HG03457 (cell line): ENCODE results near the gene SPATA31C1.
"Not testable (repeated sequence)": the region's sequence is repeated elsewhere in the genome, so short reads cannot be mapped to it uniquely, and the experiment has no call there.

Experiments used
- ATAC-seq: cut with Tn5 transposase; IDR thresholded peaks from one replicate; pipeline ENCODE4 v1.9.1; 2021; ENCODE audit warnings: moderate number of reproducible peaks; ENCODE audit not compliant: unreplicated experiment

The SPATA31C1 gene

DNA sequence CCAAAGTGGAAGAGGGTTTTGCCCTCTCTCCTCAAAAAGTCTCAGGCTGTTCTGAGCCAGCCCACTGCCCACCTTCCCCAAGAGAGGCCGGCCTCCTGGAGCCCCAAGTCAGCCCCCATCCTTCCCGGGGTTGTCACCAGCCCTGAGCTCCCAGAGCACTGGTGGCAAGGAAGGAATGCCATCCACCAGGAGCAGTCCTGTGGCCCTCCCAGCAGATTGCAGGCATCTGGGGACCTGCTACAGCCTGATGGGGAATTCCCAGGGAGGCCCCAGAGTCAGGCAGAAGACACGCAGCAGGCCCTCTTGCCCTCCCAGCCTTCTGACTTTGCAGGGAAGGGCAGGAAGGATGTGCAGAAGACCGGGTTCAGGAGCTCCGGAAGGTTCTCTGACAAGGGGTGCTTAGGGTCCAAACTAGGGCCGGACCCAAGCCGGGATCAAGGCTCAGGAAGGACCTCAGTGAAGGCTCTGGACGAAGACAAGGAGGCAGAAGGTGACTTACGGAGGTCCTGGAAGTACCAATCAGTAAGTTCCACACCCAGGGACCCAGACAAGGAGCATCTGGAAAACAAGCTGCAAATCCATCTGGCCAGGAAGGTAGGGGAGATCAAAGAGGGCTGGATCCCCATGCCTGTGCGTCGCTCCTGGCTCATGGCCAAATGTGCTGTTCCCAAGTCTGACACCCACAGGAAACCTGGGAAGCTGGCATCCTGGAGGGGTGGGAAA is 31.4 kb upstream of the SPATA31C1 start:
- no peak for ATAC-seq

DNA sequence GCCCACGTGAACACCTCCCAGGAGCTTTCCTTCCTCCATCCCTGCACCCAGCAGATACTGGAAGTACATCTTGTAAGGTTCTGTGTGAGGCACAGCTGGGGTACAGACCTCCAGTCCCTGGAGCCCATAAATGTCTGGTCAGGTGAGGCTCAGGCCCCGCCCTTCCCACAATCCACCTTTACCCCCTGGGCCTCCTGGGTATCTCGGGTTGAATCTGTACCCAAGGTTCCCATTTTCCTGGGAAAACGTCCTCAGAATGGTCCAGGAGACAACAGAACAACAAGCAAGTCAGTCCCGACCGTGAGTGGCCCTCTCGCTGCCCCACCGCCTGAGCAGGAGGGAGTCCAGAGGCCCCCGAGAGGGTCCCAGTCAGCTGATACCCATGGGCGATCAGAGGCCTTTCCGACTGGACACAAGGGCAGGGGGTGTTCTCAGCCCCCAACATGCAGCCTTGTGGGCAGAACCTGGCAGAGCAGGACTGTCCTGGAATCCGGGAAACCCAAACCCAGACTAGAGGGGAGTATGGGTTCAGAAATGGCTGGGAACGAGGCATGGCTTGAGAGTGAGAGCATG is 30.7 kb upstream of the SPATA31C1 start:
- no peak for ATAC-seq

DNA sequence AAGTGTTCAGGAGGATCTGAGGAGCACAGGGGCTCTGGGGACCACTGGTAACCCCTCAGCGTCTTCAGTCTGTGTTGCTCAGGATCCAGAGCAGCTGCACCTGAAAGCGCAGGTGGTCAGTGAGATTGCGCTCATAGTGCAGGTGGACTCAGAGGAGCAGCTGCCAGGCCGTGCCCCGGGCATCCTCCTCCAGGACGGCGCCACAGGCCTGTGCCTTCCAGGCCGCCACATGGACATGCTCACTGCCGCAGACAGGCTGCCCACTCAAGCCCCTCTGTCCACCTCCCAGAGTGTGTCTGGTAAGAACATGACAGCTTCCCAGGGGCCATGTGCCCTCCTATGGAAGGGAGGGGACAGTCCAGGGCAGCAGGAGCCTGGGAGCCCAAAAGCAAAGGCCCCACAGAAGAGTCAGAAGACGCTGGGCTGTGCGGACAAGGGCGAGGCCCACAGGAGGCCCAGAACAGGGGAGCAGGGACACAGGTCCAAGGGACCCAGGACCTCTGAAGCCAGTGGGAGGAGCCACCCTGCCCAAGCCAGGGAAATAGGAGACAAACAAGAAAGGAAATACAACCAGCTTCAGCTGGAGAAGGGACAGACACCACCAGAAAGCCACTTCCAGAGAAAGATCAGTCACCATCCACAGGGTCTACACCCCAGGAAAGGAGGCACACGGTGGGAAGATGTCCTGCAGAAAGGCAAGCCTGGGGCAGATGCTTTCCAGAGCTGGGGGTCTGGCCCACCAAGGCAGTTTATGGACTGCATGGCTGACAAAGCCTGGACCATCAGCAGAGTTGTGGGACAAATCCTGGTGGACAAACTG is 29.9 kb upstream of the SPATA31C1 start:
- ATAC-seq, result no peak

DNA sequence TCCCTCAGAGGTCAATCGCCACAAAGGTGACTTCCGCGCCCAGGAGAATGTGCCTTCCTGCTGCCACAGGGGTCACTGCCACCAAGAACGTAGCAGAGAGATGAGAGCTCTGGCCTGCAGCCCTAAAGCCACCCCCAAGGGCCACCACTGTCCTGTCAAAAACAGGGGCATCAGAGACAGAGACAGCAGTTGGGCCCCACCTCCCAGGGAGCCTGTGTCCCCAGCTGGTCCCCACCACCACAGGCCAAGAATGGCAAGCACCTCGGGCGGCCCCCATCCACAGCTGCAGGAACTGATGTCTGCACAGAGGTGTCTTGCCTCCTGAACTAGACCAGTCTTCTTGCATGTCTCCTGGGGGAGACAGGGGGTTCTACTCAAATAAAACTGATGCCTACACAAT is 29.3 kb upstream of the SPATA31C1 start:
- ATAC-seq, result no peak

DNA sequence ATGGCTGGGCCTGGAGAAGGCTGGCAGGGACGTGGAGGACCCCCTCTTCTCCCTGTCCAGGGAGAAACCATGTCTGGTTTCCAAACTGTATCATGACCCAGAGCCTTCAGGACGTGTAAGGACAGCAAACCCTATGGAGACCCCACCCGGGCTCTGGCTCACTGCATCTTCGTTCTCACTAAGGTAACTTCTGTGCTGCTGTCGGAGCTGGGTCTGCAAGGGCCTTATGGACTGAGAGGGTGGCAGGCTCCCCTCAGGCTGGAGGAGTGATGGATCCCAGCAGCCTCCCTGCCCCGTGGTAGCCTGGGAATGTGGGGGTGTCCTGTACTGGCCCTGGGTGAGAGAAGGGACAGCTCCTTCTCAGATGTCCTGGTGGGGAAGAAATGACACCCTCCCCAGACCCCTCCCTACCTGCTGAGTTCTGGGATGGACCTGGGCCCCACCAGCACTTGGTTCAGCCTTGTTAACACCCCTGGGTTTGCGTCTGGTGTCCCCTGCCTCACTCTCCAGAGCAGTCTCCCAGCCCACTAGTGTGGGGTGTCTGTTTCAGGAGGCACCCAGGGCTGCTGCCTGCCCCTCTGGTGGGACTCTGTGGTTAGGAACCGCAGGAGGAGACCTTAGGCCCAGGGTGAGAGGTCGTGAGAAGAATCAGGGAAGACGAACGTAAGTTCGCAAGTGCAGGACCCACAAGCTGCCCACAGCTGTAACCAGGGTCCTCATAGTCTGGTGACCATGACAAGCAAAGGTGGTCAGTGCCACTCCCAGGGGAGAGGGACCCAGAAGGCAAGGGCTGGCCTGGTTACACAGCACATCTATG is 28.5 kb upstream of the SPATA31C1 start:
- no peak for ATAC-seq

DNA sequence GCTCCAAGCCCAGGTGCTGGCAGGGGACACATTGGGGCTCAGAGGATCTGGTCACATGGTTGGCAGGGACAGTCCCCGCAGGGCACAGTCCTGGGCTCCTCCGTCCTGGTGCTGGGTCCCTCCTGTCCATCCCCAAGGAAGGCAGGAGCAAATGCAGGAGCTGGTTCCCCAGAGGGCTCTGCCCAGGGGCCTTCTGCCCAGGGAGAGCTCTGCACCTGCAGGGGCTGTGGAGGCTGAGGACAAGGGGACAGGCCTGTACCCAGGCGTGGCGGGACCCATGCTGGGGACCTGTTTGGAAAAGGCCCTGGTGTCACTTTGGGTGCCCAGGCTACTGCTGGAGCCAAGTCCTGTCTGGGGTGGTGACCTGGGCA is 27.9 kb upstream of the SPATA31C1 start:
- no peak for ATAC-seq

DNA sequence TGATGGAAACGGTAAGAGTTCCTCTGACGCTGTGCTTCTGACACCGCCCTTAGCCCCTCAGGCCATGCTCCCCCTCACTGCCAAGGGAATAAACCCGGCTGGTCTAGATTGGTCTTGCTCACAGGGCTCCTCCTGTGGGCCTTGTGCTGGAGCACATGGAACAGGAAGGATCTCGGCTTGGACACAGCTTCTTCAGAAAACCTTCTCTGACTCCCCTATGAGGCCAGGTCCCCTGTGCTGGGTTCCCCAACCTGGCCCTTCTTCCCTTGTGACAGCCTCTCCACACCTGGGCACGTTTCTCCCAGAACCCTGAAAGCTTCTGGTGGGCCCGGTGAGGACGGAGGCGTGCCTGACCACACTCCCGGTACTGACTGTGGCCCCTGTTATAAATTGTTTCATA is 26.9 kb upstream of the SPATA31C1 start:
- ATAC-seq, result no peak

DNA sequence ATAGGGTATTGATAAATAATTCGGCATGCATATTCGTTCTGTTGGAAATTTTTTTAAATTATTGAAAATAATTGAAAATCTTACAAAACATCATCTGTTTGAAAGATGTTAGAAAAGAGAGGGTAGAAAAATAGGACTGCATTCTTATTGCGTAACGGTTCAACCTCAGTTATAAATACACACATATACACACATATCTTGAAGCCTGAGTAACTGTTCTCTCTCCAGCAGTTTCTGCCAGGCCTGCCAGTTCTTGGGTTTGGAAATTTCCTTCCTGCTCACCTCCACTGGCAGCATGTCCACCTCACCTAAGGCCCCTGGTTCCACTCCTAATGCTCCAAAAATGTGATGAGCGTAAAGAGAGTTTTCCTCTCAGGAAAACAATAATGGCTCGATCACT is 26.0 kb upstream of the SPATA31C1 start:
- ATAC-seq, result no peak

DNA sequence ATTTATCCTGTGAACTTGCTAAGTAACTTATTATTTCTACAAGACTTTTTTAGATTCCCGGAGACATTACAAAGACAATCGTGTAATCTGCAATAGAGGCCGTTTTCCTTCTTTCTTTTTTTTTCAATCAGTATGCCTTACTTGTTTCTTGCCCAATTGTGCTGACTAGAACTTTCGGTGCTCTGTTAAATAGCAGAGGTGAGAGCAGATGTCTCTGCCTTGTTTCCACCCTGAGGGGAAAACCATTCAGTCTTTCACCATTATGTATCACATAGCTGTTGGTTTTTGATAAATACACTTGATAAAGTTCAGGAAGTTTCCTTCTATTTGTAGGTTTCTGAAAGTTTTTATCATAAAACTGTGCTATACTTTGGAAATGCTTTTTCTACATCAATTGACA is 24.8 kb upstream of the SPATA31C1 start:
- ATAC-seq, result no peak

DNA sequence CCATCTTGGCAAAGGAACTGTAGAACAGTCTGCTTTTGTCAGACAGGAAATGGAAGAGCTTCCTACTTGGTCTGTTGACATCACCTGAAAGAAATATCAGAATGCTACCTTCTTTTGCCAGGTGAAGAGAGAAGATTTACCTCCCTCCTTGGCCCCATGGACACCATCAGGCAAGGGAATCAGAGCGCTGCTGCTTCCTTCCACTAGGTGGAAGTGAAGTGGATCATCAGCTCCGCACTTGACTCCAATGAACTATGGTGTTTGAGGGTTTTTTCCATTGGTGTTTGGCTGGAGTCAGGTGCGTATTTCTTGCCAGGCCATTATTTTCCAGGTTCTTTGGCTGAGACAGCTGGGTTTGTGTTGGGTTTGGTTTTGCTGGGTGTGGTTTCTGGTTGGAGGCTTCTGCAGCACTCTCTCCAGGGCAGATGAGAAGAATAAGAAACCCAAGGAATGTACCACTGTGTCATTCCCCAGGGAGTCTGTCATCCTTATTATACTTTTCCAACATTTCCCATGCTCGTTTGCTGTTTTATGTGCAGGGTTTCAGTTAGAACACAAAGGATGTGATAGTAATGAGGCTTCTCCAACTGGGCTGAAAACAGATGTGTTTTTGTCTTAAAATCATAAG is 22.6 kb upstream of the SPATA31C1 start:
- ATAC-seq, result no peak

DNA sequence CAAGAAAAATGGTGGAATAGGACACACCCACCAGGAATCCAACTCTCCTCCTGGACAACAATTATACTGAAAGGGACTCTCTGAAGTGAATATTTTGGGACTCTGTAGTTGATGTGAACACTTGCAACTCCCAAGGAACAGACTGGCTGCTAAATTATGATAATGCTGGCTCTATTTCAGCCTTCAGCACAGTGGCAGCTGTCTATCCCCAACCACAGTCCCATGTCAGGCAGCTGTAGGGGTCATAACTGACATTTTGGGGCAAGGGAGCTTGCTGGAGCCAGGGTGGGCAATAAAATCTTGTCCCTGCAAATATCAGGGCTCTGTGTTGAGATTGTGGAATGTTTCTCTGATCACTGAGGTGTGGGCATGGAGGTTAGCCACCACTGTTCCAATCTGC is 20.9 kb upstream of the SPATA31C1 start:
- ATAC-seq, result no peak

DNA sequence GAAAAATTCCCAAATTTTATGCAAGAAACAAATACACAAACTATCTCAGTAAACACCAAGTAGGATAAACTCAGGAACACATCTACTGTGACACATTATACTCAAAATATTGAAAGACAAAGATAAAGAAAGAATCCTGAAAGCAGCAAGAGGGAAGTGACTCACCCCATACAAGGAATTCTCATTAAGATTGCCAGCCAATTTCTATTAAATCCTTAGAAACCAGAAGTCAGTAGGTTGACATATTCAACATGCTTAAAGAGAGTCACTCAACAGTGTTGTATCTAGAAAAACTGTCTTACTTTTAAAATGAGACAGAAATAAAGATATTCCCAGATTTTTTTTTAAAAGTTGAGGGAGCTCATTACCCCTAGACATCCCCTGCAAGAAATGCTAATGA is 19.6 kb upstream of the SPATA31C1 start:
- ATAC-seq, result no peak

DNA sequence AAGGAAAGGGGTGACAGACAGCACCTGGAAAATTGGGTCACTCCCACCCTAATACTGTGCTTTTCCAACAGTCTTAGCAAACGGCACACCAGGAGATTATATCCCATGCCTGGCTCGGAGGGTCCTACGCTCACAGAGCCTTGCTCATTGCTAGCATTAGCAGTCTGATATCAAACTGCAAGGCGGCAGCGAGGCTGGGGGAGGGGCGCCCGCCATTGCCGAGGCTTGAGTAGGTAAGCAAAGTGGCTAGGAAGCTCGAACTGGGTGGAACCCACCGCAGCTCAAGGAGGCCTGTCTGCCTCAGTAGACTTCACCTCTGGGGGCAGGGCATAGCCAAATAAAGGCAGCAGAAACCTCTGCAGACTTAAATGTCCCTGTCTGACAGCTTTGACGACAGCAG is 15.4 kb upstream of the SPATA31C1 start:
- not testable (repeated sequence) for ATAC-seq

DNA sequence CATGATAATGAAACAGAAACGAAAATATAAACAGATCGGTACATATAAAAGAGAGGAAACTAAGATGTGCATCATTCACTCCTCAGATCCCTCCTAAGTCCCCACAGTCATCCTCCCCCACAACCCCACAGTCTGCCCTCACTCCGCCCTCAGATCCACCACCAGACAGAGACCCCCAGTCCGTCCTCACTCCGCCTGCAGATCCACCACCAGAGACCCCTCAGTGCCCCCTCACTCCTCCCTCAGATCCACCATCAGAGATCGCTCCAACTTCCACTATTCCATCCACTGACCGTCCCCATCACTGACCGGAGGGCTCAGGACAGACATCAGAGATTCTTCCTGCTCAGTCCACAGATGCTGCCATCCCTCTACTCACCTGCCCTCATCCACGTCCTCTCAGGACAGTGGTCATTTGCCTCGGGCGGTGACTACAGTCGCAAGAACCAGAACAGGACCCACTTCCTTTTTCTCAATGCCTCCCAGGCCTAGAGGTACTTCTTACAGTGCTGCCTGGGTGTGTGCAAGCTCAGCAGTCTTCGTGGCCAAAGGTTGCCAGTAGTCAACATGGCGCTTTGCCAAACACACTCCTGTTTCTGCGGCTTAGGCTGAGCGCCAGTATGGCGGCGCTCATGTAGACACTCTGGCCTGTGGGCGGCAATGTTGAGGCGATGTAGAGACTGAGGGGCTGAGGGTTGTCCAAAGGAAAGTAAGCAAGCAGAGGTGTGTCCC is 8.3 kb upstream of the SPATA31C1 start:
- ATAC-seq, result no peak

DNA sequence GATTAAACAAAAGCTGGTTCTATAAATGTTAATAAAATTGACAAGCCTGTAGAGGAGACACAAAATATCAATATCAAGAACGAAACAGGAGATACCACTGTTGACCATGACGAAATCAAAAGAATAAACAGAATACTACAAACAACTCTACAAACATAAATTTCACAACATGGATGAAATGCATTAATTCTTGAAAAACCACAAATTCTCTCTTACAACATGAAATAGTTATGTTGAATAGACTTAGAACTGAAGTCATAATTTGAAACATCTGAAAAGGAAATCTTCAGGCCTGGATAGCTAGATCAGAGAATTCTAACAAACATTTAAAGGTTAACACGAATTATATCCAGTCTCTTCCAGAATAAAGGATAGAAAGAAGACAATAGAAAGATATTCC is 6.9 kb upstream of the SPATA31C1 start:
- ATAC-seq, result no peak

DNA sequence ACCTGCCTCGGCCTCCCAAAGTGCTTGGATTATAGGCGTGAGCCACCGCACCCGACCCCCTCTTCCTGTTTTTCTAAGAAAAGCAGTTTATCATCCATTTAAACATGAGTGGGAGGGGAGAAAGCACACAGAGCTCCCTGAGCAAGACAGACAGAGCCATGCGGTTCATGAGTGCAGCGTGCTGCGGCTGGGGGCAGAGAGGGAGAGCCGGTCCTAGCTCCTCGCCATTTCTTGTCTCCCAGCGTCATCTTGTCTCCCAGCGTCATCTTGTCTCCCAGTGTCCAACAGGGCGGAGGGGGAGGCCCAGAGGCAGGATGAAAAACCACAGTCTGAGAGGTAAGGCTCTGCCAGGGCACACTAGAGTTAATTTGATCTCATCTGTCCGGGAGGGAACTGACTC is 1.3 kb downstream of the SPATA31C1 start:
- ATAC-seq, result not testable (repeated sequence)

DNA sequence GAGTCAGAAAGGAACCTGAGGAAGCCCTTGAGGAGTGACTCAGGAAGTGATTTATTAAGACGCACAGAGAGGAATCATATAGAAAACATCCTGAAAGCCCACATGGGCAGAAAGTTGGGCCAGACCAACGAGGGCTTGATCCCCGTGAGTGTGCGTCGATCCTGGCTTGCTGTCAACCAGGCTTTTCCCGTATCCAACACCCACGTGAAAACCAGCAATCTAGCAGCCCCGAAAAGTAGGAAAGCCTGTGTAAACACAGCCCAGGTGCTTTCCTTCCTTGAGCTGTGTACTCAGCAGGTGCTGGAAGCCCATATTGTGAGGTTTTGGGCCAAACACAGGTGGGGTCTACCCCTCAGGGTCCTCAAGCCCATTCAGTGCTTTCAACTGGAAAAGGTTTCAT is 3.8 kb downstream of the SPATA31C1 start:
- not testable (repeated sequence) for ATAC-seq

DNA sequence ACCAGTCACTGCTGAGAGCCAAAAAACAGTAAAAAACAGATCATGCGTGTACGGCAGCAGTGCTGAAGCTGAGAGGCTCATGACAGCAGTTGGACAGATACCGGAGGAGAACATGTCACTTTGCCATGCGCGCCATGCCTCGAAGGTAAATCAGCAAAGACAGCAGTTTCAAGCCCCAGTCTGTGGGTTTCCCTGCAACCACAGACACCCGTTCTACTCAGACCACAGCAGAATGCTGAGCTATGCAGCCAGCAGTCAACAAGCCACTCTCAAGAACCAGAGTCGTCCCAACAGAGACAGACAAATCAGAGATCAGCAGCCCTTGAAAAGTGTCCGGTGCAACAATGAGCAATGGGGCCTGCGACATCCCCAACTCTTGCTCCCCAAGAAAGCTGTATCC is 5.2 kb downstream of the SPATA31C1 start:
- not testable (repeated sequence) for ATAC-seq

DNA sequence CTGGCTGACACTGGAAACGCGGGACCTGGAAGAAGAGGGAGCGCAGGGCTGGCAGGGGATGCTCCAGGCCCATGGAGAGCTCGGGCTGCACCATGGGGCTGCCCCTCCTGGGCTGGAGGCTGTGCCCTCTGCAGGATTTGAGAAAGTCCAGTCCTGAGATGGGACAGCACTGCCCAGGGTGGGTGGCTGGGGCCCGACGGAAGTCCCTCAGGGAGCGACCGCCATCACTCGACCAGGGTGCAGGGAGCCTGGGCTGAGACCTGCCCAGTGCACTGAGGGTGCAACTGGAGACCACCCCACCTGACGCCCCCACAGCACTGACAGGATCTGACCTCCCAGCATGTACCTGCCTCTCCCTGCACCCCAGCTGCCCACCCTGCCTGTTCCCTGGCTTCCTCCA is 7.1 kb downstream of the SPATA31C1 start:
- not testable (repeated sequence) for ATAC-seq

DNA sequence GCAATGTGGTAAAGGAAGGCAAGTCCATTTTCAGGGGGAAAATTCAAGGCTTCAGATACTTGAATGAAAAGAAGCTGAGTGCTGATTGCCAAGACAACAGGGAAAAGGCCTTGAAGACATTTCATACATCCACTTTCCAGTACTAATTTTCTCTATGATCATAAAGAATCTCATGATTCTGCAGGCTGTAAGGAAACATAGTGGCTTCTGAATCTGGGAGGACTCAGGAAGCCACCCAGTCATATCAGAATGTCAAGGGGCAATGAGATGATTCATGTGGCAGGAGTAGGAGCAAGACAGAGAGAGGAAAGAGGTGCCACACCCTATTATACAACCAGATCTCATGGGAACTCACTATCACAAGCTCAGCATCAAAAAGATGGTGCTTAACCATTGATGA is 11.4 kb downstream of the SPATA31C1 start:
- not testable (repeated sequence) for ATAC-seq
